Measurements from ENCODE around the gene ASIC1. TPM values are rescaled to one million over a fixed set of nuclear protein-coding genes. Genes with fewer than 3 reads are reported as not detected.

ASIC1 gene
- total and polyA plus RNA-seq, 2 of the 13 experiments (the other 11 are each of a cell fraction or from before 2014, with no cell fraction given) = 0.44 to 1.5 TPM

GRCh38 chr12:50103767-50104321 is 46.4 kb downstream of the ASIC1 start, which contains the start of gene GPD1 (continued):
- 0 out of 2 replicates have a peak, but pooled peaks have one; percentile 29 for TF ChIP-seq ZNF280D (CRISPR knock-in tag; IDR thresholded peaks at IDR 0.05)
- no peak for TF ChIP-seq ZNF614 (CRISPR knock-in tag; IDR thresholded peaks at IDR 0.05; ENCODE audit: borderline replicate concordance)
- no peak for TF ChIP-seq MAF1 (CRISPR knock-in tag; IDR thresholded peaks at IDR 0.05; ENCODE audit: borderline replicate concordance)
- TF ChIP-seq GFI1 (CRISPR knock-in tag; IDR thresholded peaks at IDR 0.05; ENCODE audit: borderline replicate concordance) = no peak
- no peak for TF ChIP-seq SUZ12 (IDR thresholded peaks at IDR 0.05; ENCODE audit: low read depth, low read length)
- peak; percentile 86; the same call in 1 of the 2 replicates for TF ChIP-seq SIN3A (IDR thresholded peaks at IDR 0.05; ENCODE audit: borderline replicate concordance, low read depth, low read length)
- no peak for TF ChIP-seq ZNF777 (CRISPR knock-in tag; IDR thresholded peaks at IDR 0.05)
- 0 out of 2 replicates have a peak, but pooled peaks have one; percentile 31 for TF ChIP-seq MEIS2 (CRISPR knock-in tag; IDR thresholded peaks at IDR 0.05)
- 0 out of 2 replicates have a peak, but pooled peaks have one; percentile 32 for TF ChIP-seq ZNF263 (CRISPR knock-in tag; IDR thresholded peaks at IDR 0.05)
- no peak for TF ChIP-seq ZNF768 (CRISPR knock-in tag; IDR thresholded peaks at IDR 0.05)
- TF ChIP-seq ARNT2 (CRISPR knock-in tag; IDR thresholded peaks at IDR 0.05; ENCODE audit: low read depth) = 0 out of 2 replicates have a peak, but pooled peaks have one; percentile 28
- no peak for TF ChIP-seq ZFP36L2 (CRISPR knock-in tag; IDR thresholded peaks at IDR 0.05)
- 0 out of 2 replicates have a peak, but pooled peaks have one; percentile 46 for TF ChIP-seq MIXL1 (CRISPR knock-in tag; IDR thresholded peaks at IDR 0.05)
- peak; percentile 63; the same call in 1 of the 2 replicates for TF ChIP-seq KDM2A (CRISPR knock-in tag; IDR thresholded peaks at IDR 0.05; ENCODE audit: borderline replicate concordance, low read depth)
- TF ChIP-seq, protein P1, sequence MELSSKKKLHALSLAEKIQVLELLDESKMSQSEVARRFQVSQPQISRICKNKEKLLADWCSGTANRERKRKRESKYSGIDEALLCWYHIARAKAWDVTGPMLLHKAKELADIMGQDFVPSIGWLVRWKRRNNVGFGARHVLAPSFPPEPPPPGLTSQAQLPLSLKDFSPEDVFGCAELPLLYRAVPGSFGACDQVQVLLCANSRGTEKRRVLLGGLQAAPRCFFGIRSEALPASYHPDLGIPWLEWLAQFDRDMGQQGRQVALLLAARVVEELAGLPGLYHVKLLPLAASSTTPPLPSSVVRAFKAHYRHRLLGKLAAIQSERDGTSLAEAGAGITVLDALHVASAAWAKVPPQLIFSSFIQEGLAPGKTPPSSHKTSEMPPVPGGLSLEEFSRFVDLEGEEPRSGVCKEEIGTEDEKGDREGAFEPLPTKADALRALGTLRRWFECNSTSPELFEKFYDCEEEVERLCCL (CRISPR knock-in tag; IDR thresholded peaks at IDR 0.05; ENCODE audit: borderline replicate concordance) = 0 out of 2 replicates have a peak, but pooled peaks have one; percentile 45
- TF ChIP-seq RFXANK (CRISPR knock-in tag; IDR thresholded peaks at IDR 0.05) = peak; percentile 72; the same call in 1 of the 2 replicates
- TF ChIP-seq, protein P2, sequence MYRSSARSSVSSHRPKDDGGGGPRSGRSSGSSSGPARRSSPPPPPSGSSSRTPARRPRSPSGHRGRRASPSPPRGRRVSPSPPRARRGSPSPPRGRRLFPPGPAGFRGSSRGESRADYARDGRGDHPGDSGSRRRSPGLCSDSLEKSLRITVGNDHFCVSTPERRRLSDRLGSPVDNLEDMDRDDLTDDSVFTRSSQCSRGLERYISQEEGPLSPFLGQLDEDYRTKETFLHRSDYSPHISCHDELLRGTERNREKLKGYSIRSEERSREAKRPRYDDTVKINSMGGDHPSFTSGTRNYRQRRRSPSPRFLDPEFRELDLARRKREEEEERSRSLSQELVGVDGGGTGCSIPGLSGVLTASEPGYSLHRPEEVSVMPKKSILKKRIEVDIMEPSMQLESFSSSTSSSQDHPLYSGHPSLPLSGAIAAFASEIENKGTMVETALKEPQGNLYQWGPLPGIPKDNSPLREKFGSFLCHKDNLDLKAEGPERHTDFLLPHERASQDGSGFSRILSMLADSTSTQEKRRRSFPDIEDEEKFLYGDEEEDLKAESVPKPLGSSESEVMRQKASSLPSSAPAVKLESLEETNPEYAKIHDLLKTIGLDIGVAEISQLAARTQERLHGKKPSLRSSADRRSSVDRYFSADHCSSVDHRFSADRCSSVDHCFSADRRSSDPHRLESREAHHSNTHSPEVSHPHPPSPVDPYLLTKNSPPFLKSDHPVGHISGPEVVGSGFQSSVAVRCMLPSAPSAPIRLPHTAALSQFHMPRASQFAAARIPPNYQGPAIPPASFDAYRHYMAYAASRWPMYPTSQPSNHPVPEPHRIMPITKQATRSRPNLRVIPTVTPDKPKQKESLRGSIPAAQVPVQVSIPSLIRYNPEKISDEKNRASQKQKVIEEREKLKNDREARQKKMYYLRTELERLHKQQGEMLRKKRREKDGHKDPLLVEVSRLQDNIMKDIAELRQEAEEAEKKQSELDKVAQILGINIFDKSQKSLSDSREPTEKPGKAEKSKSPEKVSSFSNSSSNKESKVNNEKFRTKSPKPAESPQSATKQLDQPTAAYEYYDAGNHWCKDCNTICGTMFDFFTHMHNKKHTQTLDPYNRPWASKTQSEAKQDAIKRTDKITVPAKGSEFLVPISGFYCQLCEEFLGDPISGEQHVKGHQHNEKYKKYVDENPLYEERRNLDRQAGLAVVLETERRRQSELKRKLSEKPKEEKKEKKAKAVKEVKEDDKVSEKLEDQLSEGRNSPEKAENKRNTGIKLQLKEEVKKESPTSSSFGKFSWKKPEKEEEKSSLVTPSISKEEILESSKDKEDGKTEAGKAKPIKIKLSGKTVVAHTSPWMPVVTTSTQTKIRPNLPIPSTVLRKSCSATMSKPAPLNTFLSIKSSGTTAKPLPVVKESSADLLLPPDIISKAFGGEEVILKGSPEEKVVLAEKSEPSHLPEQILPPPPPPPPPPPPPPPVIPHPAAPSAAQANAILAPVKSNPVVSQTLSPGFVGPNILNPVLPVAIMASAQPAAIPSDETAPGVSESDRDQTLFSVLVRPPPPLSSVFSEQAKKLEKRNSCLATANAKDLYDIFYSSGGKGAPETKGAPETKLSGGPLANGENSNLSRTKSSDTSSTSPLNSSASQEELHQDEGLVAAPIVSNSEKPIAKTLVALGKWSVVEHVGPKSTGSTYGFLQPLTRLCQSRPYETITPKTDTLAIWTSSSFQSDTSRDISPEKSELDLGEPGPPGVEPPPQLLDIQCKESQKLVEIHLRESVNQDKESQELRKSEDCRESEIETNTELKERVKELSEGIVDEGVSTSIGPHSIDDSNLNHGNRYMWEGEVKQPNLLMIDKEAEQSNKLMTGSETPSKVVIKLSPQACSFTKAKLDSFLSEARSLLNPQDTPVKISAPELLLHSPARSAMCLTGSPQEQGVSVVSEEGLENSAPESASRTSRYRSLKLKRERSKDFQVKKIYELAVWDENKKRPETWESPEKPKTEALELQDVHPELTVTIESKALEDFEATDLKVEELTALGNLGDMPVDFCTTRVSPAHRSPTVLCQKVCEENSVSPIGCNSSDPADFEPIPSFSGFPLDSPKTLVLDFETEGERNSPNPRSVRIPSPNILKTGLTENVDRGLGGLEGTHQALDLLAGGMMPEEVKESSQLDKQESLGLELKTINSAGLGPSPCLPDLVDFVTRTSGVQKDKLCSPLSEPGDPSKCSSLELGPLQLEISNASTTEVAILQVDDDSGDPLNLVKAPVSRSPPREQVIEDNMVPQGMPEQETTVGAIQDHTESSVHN (CRISPR knock-in tag; IDR thresholded peaks at IDR 0.05) = no peak
- no peak for TF ChIP-seq KMT2A (CRISPR knock-in tag; IDR thresholded peaks at IDR 0.05)

Measured in HepG2 (cell line).